Adrenal gland (tissue), 12 donors: Measurements from ENCODE around the gene ANKFY1. TPM values are rescaled to one million over a fixed set of nuclear protein-coding genes. Genes with fewer than 3 reads are reported as not detected.

Experiments used
- DNase-seq, 7 donors: peaks; one replicate each; pipeline ENCODE4 v3.0.0-alpha.2; 2019 to 2020
- H3K27ac ChIP-seq, 5 donors: fragments of 200-600 bp; sonication (generic) in 4 of 5; 1 replicate in 3 of 5; 2 replicates in 2 of 5; pipeline versions ENCODE4 v1.5.1 to v1.8.0; 2016 to 2020; ENCODE audit warnings: mild to moderate bottlenecking in 1 of 5
- H3K27me3 ChIP-seq: fragments of 200-600 bp; 2 replicates; pipeline ENCODE4 v1.8.0; 2021
- H3K36me3 ChIP-seq, 2 donors: fragments of 200-600 bp; replicated peaks in 1 of 2; 1 replicate in 1 of 2; 2 replicates in 1 of 2; pipeline versions ENCODE4 v1.5.1 to v1.8.0; 2018 to 2022
- H3K4me1 ChIP-seq, 2 donors: fragments of 200-600 bp; replicated peaks in 1 of 2; 1 replicate in 1 of 2; 2 replicates in 1 of 2; pipeline versions ENCODE4 v1.5.1 to v1.8.0; 2018 to 2021
- H3K4me3 ChIP-seq, 4 donors: fragments of 200-600 bp; sonication (generic) in 3 of 4; one replicate each; pipeline ENCODE4 v1.5.1; 2016 to 2018
- H3K9me3 ChIP-seq, 3 donors: fragments of 200-600 bp; sonication (generic) in 1 of 3; replicated peaks in 1 of 3; 1 replicate in 2 of 3; 2 replicates in 1 of 3; pipeline versions ENCODE4 v1.5.1 to v1.8.0; 2016 to 2021
- CTCF ChIP-seq, 6 experiments: fragments of 450-650 bp in 4 of 6; fragments of 200-600 bp in 2 of 6; sonication (generic) in 1 of 6; IDR thresholded peaks; 1 replicate in 5 of 6; 2 replicates in 1 of 6; pipeline versions ENCODE4 v1.5.1 to v1.8.0; 2016 to 2021; ENCODE audit warnings: antibody characterized with exemption in 6 of 6, mild to moderate bottlenecking in 2 of 6, moderate library complexity in 1 of 6
- POLR2A ChIP-seq, 2 donors: fragments of 450-650 bp; IDR thresholded peaks; one replicate each; pipeline ENCODE4 v1.6.1; 2017; ENCODE audit warnings: antibody characterized with exemption in 2 of 2, mild to moderate bottlenecking in 2 of 2, moderate library complexity in 1 of 2
- WGBS, 4 donors: extraction: QIAGEN DNeasy Blood & Tissue Kit in 2 of 4; methylation state at CpG; one replicate each; pipeline versions ENCODE4 v1.1.5 to v1.1.7; 2013 to 2017; 5-methylcytosine and 5-hydroxymethylcytosine counted together
- intact Hi-C, 2 donors: fragments of 100-400 bp; cut with DNase I; formaldehyde crosslinking; loops; one replicate each; pipeline versions ENCODE4 v1.14.1 to v1.15.0; 2022 to 2023
- polyA plus RNA-seq, 3 donors: library from polyadenylated mRNA; stranded (reverse); fragments of 200-250 nt in 2 of 3; fragments of 350-450 nt in 1 of 3; fragmentation: Illumina TruSeq in 1 of 3; extraction: RNeasy Lipid Tissue Mini Kit (QIAGEN cat#74804) in 1 of 3; gene quantifications; one replicate each; pipeline ENCODE4 v1.2.3, GENCODE V29; 2013 to 2014
- total RNA-seq, 9 donors: library from RNA; depleted of rRNA in 4 of 9; stranded (reverse); fragments of >200 nt in 4 of 9; fragments of 120-200 nt in 1 of 9; fragmentation: NEBNext Ultra II Directional in 1 of 9; extraction: Animal tissue kit (Norgen Biotek cat#: 25700) in 1 of 9; gene quantifications; one replicate each; pipeline versions ENCODE4 v1.1.0 to v1.2.4, GENCODE V29; 2013 to 2023
- donor health status: healthy with polysubstance abuse.
- donor health status: Bipolar disorder and iron deficiency.
- donor health status: DM: yes; HTN: yes; CAD: no.
- donor health status: DM: no; HTN: no; CAD: no.
- donor health status: DM: no; HTN: no; CAD: no.
- donor health status: DM: yes; HTN: yes; CAD: no.

ANKFY1 gene
- total and polyA plus RNA-seq, 12 donors, result 14.8 to 91.0 (median 46.7) TPM

DNA sequence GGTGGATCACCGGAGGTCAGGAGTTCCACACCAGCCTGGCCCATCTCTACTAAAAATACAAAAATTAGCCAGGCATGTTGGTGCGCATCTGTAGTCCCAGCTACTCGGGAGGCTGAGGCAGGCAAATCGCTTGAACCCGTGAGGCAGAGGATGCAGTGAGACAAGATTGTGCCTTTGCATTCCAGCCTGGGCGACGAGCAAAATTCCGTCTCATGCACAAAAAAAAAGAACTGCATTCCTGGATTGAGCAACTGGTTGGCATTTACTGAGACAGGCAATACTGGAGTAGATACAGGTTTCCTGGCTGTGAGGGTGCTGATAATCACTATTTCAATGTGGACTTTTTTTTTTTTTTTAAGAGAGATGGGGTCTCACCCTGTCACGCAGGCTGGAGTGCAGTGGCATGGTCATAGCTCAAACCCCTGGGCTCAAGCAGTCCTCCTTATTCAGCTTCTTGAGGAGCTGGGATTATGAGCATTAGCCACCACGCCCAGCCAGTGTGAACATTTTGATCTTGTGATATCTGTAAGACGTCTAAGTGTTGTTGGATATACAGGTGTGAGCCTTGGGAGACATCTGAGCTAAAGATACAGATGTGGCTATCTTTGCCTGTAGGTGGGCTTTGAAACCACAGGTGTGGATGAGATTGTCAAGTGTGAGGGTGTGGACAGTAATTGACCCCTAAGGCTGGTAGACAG lies 115.0 kb downstream of the ANKFY1 start:
- 85 to 94% (median 91%) methylated on average over 11 of the region's 11 CpGs for WGBS, 4 donors
- H3K9me3 ChIP-seq, result no peaks in the 10 kb centered on the region
- peaks cover 0 to 11% of the 10 kb centered on the region in 2 donors for H3K36me3 ChIP-seq
- TF ChIP-seq CTCF (IDR thresholded peaks at IDR 0.05), result no peak
- no peak for TF ChIP-seq POLR2A (IDR thresholded peaks at IDR 0.05)
- no peak for DNase-seq
- H3K4me1 ChIP-seq, result peaks cover 0 to 5% of the 10 kb centered on the region in 2 donors
- H3K27ac ChIP-seq, result no peak overlapping the region
- H3K4me3 ChIP-seq, result no peak overlapping the region
- intact Hi-C loops, result no loop called here
- H3K27me3 ChIP-seq, result no peaks in the 10 kb centered on the region

GRCh38 chr17:4147751-4148310 lies 115.9 kb downstream of the ANKFY1 start:
- peaks cover 0 to 5% of the 10 kb centered on the region in 2 donors for H3K4me1 ChIP-seq
- TF ChIP-seq CTCF (IDR thresholded peaks at IDR 0.05) (no peak), POLR2A (IDR thresholded peaks at IDR 0.05) (no peak)
- no peaks in the 10 kb centered on the region for H3K9me3 ChIP-seq
- no peak overlapping the region for H3K4me3 ChIP-seq
- peaks cover 0 to 11% of the 10 kb centered on the region in 2 donors for H3K36me3 ChIP-seq
- intact Hi-C loops, result no loop called here
- no peaks in the 10 kb centered on the region for H3K27me3 ChIP-seq
- no peak overlapping the region for H3K27ac ChIP-seq
- no peak for DNase-seq
- WGBS, 4 donors, result 82 to 88% (median 85%) methylated on average over 8 of the region's 8 CpGs

DNA sequence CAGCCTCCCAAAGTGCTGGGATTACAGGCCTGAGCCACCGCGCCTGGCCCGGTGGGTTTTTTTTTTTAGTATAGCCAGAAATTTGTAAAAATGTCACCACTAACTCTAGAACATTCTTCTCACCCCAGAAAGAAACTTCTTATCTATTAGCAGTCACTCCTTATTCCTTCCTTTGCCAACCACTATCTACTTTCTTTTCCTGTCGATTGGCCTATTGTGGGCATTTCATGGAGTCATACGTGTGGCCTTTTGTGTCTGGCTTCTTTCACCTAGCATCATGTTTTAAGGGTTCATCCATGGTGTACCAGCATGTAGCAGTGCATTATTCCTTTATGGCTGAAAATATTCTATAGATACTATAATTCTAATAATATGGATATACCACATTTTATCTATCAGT lies 117.1 kb downstream of the ANKFY1 start:
- no peak for TF ChIP-seq CTCF (IDR thresholded peaks at IDR 0.05)
- TF ChIP-seq POLR2A (IDR thresholded peaks at IDR 0.05), result no peak
- DNase-seq, result no peak
- no peak overlapping the region for H3K27ac ChIP-seq
- intact Hi-C loops, result no loop called here
- H3K36me3 ChIP-seq, result peaks cover 0 to 11% of the 10 kb centered on the region in 2 donors
- WGBS, 4 donors, result 67 to 85% (median 69%) methylated on average over 5 of the region's 5 CpGs
- H3K9me3 ChIP-seq, result no peaks in the 10 kb centered on the region
- no peaks in the 10 kb centered on the region for H3K27me3 ChIP-seq
- no peak overlapping the region for H3K4me3 ChIP-seq
- H3K4me1 ChIP-seq, result peaks cover 4 to 9% of the 10 kb centered on the region in 2 donors

GRCh38 chr17:4144422-4144747 lies 119.4 kb downstream of the ANKFY1 start:
- Histone ChIP-seq H3K36me3 (no peaks in the 10 kb centered on the region), H3K4me1 (peaks cover 16 to 30% of the 10 kb centered on the region in 2 donors), H3K27ac (peak overlapping the region; percentile 98 to 100 (median 99)), H3K27me3 (no peaks in the 10 kb centered on the region), H3K4me3 (peak overlapping the region in 2 of 4 donors; percentile 84 to 98), H3K9me3 (no peaks in the 10 kb centered on the region)
- no peak for DNase-seq
- intact Hi-C loops, result no loop called here
- WGBS, 4 donors, result 53 to 80% (median 71%) methylated on average over 3 of the region's 3 CpGs
- no peak for TF ChIP-seq POLR2A (IDR thresholded peaks at IDR 0.05)
- no peak for TF ChIP-seq CTCF (IDR thresholded peaks at IDR 0.05)
